HG02870 (cell line): ENCODE measurements around the gene RERG.

ENCODE experiments used
- ATAC-seq: cut with Tn5 transposase; IDR thresholded peaks from one replicate; pipeline ENCODE4 v1.9.1; 2021; ENCODE audit warnings: mild to moderate bottlenecking, moderate library complexity; ENCODE audit not compliant: unreplicated experiment

RERG gene

GRCh38 chr12:15220451-15220850 lies 766 bp downstream of the RERG start:
- ATAC-seq: no peak

- no peak for ATAC-seq
Observed at GRCh38 chr12:15218794-15219193, 2.4 kb downstream of the RERG start.

GRCh38 chr12:15216036-15216889 lies 5.0 kb downstream of the RERG start:
- no peak for ATAC-seq

GRCh38 chr12:15214851-15215601 lies 6.2 kb downstream of the RERG start:
- no peak for ATAC-seq

GRCh38 chr12:15212930-15213329 lies 8.3 kb downstream of the RERG start:
- ATAC-seq: no peak

- ATAC-seq: no peak
Observed at GRCh38 chr12:15209782-15210181, 11.4 kb downstream of the RERG start.

GRCh38 chr12:15208871-15209656 lies 12.2 kb downstream of the RERG start:
- no peak for ATAC-seq

- no peak for ATAC-seq
Observed at GRCh38 chr12:15208140-15208539, 13.1 kb downstream of the RERG start.

- ATAC-seq: no peak
Observed at GRCh38 chr12:15206831-15207389, 14.3 kb downstream of the RERG start.

- no peak for ATAC-seq
Observed at GRCh38 chr12:15206338-15206737, 14.9 kb downstream of the RERG start.

- ATAC-seq: no peak
Observed at GRCh38 chr12:15205341-15206010, 15.7 kb downstream of the RERG start.

- ATAC-seq: no peak
Observed at GRCh38 chr12:15201456-15201855, 19.8 kb downstream of the RERG start.

- no peak for ATAC-seq
Observed at GRCh38 chr12:15201056-15201455, 20.2 kb downstream of the RERG start.

GRCh38 chr12:15200641-15201040 lies 20.6 kb downstream of the RERG start:
- ATAC-seq: no peak

GRCh38 chr12:15199930-15200329 lies 21.3 kb downstream of the RERG start:
- ATAC-seq: no peak

GRCh38 chr12:15196678-15197505 lies 24.3 kb downstream of the RERG start:
- peak; percentile 56 for ATAC-seq

GRCh38 chr12:15196221-15196620 lies 25.0 kb downstream of the RERG start:
- ATAC-seq: peak; percentile 18

GRCh38 chr12:15194456-15195368 lies 26.5 kb downstream of the RERG start:
- ATAC-seq: no peak

GRCh38 chr12:15193946-15194345 lies 27.3 kb downstream of the RERG start:
- no peak for ATAC-seq
